CD14-positive monocyte (primary cell): ENCODE measurements around the gene SLC13A3. TPM values are rescaled to one million over a fixed set of nuclear protein-coding genes. Genes with fewer than 3 reads are reported as not detected.

Source experiments
- DNase-seq, 3 donors: peaks; one replicate each; pipeline ENCODE4 v3.0.0-alpha.2; 2011 to 2022
- H2AFZ ChIP-seq: 2 replicates; pipeline ENCODE4 v1.6.0; 2012; ENCODE audit warnings: mild to moderate bottlenecking, low read depth, low read length, inconsistent platforms; ENCODE audit not compliant: insufficient read depth, poor library complexity, severe bottlenecking
- H3K27ac ChIP-seq, 2 donors: 1 replicate in 1 of 2; 2 replicates in 1 of 2; pipeline ENCODE4 v1.5.1; 2012 to 2013; ENCODE audit warnings: low read length in 2 of 2, control low read depth in 1 of 2, inconsistent platforms in 1 of 2, low read depth in 1 of 2, mild to moderate bottlenecking in 1 of 2
- H3K27me3 ChIP-seq, 2 donors: one replicate each; pipeline versions ENCODE4 v1.6.0 to v1.6.1; 2011 to 2013; ENCODE audit warnings: low read length in 2 of 2; ENCODE audit not compliant: control insufficient read depth in 2 of 2, insufficient read depth in 2 of 2
- H3K36me3 ChIP-seq, 2 donors: replicated peaks in 1 of 2; 1 replicate in 1 of 2; 2 replicates in 1 of 2; pipeline versions ENCODE4 v1.5.1 to v1.6.1; 2012 to 2013; ENCODE audit warnings: low read length in 2 of 2, control low read depth in 1 of 2, inconsistent platforms in 1 of 2, mild to moderate bottlenecking in 1 of 2; ENCODE audit not compliant: insufficient read depth in 2 of 2, control insufficient read depth in 1 of 2
- H3K4me1 ChIP-seq, 2 donors: 1 replicate in 1 of 2; 2 replicates in 1 of 2; pipeline versions ENCODE4 v1.5.1 to v1.6.1; 2012 to 2013; ENCODE audit warnings: low read length in 2 of 2, control low read depth in 1 of 2, inconsistent platforms in 1 of 2, mild to moderate bottlenecking in 1 of 2, moderate library complexity in 1 of 2; ENCODE audit not compliant: insufficient read depth in 2 of 2, control insufficient read depth in 1 of 2
- H3K4me2 ChIP-seq: replicated peaks from 2 replicates; pipeline ENCODE3; 2012; ENCODE audit warnings: low read length, moderate library complexity, mild to moderate bottlenecking; ENCODE audit not compliant: poor library complexity, severe bottlenecking; ENCODE audit errors: extremely low read depth
- H3K4me3 ChIP-seq, 3 experiments: fragments of 200-600 bp in 1 of 3; sonication (generic) in 1 of 3; replicated peaks in 1 of 3; 1 replicate in 2 of 3; 2 replicates in 1 of 3; pipeline ENCODE4 v1.5.1; 2011 to 2013; ENCODE audit warnings: low read length in 3 of 3, mild to moderate bottlenecking in 3 of 3, control low read depth in 2 of 3, low read depth in 2 of 3, inconsistent platforms in 1 of 3, moderate library complexity in 1 of 3
- H3K79me2 ChIP-seq: 2 replicates; pipeline ENCODE4 v1.6.0; 2012; ENCODE audit warnings: mild to moderate bottlenecking, control low read depth, inconsistent platforms, low read length, moderate library complexity; ENCODE audit not compliant: insufficient read depth
- H3K9ac ChIP-seq: 2 replicates; pipeline ENCODE4 v1.6.0; 2017; ENCODE audit warnings: low read length, mild to moderate bottlenecking; ENCODE audit not compliant: insufficient read depth, poor library complexity, severe bottlenecking
- H3K9me3 ChIP-seq, 2 donors: replicated peaks in 1 of 2; 1 replicate in 1 of 2; 2 replicates in 1 of 2; pipeline versions ENCODE4 v1.5.1 to v1.6.1; 2012 to 2013; ENCODE audit warnings: low read length in 2 of 2, control low read depth in 1 of 2; ENCODE audit not compliant: control insufficient read depth in 1 of 2, insufficient read depth in 1 of 2
- H4K20me1 ChIP-seq: 2 replicates; pipeline ENCODE4 v1.6.0; 2012; ENCODE audit warnings: mild to moderate bottlenecking, low read length, control low read depth, moderate library complexity; ENCODE audit not compliant: insufficient read depth
- H3K27ac Mint-ChIP-seq, 7 donors: one replicate each; pipeline ENCODE4 v1.8.0; 2020; ENCODE audit warnings: mild to moderate bottlenecking in 7 of 7, mixed read lengths in 7 of 7, moderate library complexity in 6 of 7, inconsistent platforms in 2 of 7
- H3K27me3 Mint-ChIP-seq, 3 donors: one replicate each; pipeline ENCODE4 v1.8.0; 2021 to 2022; ENCODE audit warnings: low read depth in 3 of 3, mild to moderate bottlenecking in 3 of 3, mixed read lengths in 3 of 3, moderate library complexity in 3 of 3, inconsistent platforms in 1 of 3
- H3K36me3 Mint-ChIP-seq, 2 donors: one replicate each; pipeline ENCODE4 v1.8.0; 2020; ENCODE audit warnings: mixed read lengths in 2 of 2, inconsistent platforms in 1 of 2, mild to moderate bottlenecking in 1 of 2
- H3K4me1 Mint-ChIP-seq: one replicate; pipeline ENCODE4 v1.8.0; 2020; ENCODE audit warnings: mild to moderate bottlenecking, mixed read lengths
- H3K4me3 Mint-ChIP-seq, 2 donors: one replicate each; pipeline ENCODE4 v1.8.0; 2020; ENCODE audit warnings: mild to moderate bottlenecking in 2 of 2, mixed read lengths in 2 of 2, moderate library complexity in 1 of 2
- H3K9me3 Mint-ChIP-seq, 7 donors: one replicate each; pipeline ENCODE4 v1.8.0; 2020 to 2022; ENCODE audit warnings: mixed read lengths in 7 of 7, mild to moderate bottlenecking in 6 of 7, moderate library complexity in 6 of 7, inconsistent platforms in 2 of 7
- WGBS: methylation state at CpG from one replicate; pipeline ENCODE4 v1.1.5; 2013; ENCODE audit warnings: missing lambda C conversion rate; ENCODE audit not compliant: insufficient coverage; 5-methylcytosine and 5-hydroxymethylcytosine counted together
- intact Hi-C, 2 donors: fragments of 100-400 bp; cut with micrococcal nuclease; formaldehyde crosslinking; loops; one replicate each; pipeline versions ENCODE4 v1.15.0 to v1.15.1; 2023
- polyA plus RNA-seq, 3 donors: library from polyadenylated mRNA; depleted of rRNA in 1 of 3; unstranded in 2 of 3; stranded (reverse) in 1 of 3; fragments of 300-500 nt in 2 of 3; fragments of >200 nt in 1 of 3; fragmentation: Illumina TruSeq in 2 of 3; gene quantifications; 1 replicate in 2 of 3; 2 replicates in 1 of 3; pipeline ENCODE4 v1.2.3, GENCODE V29; 2012 to 2021
- TF ChIP-seq, protein P1 (sequence below): fragments of 200-600 bp; IDR thresholded peaks from one replicate; pipeline ENCODE4 v1.8.0; 2022; ENCODE audit warnings: antibody characterized with exemption, mild to moderate bottlenecking

The SLC13A3 gene
- polyA plus RNA-seq, 3 donors, result 0.04 TPM; not detected in 2

DNA sequence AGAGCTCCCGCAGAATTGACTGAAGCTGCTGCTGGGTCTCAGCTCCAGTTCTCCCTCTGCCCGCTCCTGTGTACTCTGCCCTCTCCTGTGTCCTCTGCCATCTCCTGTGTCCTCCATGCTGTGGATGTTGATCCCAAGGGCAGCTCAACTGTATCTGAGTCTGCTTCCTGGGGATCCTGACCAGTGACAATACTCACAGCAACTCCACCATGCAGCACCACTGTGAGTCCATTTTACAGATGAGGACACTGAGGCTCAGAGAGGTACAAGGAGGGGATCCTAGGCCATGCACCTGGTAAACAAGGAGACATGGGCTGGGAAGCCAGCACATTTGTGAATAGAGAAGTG is 29.4 kb upstream of the SLC13A3 start:
- no peak overlapping the region for H3K27ac ChIP-seq
- H3K36me3 Mint-ChIP-seq, result peaks cover 19 to 21% of the 10 kb centered on the region in 2 donors
- TF ChIP-seq, protein P1, sequence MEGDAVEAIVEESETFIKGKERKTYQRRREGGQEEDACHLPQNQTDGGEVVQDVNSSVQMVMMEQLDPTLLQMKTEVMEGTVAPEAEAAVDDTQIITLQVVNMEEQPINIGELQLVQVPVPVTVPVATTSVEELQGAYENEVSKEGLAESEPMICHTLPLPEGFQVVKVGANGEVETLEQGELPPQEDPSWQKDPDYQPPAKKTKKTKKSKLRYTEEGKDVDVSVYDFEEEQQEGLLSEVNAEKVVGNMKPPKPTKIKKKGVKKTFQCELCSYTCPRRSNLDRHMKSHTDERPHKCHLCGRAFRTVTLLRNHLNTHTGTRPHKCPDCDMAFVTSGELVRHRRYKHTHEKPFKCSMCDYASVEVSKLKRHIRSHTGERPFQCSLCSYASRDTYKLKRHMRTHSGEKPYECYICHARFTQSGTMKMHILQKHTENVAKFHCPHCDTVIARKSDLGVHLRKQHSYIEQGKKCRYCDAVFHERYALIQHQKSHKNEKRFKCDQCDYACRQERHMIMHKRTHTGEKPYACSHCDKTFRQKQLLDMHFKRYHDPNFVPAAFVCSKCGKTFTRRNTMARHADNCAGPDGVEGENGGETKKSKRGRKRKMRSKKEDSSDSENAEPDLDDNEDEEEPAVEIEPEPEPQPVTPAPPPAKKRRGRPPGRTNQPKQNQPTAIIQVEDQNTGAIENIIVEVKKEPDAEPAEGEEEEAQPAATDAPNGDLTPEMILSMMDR, result no peak
- no peak for DNase-seq
- H3K79me2 ChIP-seq, result peaks cover 17% of the 10 kb centered on the region
- H3K9me3 ChIP-seq, result no peaks in the 10 kb centered on the region
- no peak overlapping the region for H3K4me3 ChIP-seq
- H2AFZ ChIP-seq, result no peak overlapping the region
- no peak overlapping the region for H3K4me2 ChIP-seq
- no peak overlapping the region for H3K9ac ChIP-seq
- H3K27me3 ChIP-seq, result no peaks in the 10 kb centered on the region
- no peaks in the 10 kb centered on the region for H3K9me3 Mint-ChIP-seq
- H3K4me1 Mint-ChIP-seq, result peaks cover 26% of the 10 kb centered on the region
- H4K20me1 ChIP-seq, result peaks cover 51% of the 10 kb centered on the region
- intact Hi-C loops, result loop anchor here (1.0 to 10.0 kb wide), 4 partner anchors 126 to 546 kb away; partner anchors contain the start of gene OCSTAMP (in 1 of the 2)
- H3K27me3 Mint-ChIP-seq, result peaks cover 2 to 4% (median 4%) of the 10 kb centered on the region in 3 donors
- no peak overlapping the region for H3K27ac Mint-ChIP-seq
- no peak overlapping the region for H3K4me3 Mint-ChIP-seq
- H3K4me1 ChIP-seq, result no peaks in the 10 kb centered on the region
- H3K36me3 ChIP-seq, result peaks cover 3 to 14% of the 10 kb centered on the region in 2 donors
- WGBS, result 100% methylated on average over 2 of the region's 2 CpGs

DNA sequence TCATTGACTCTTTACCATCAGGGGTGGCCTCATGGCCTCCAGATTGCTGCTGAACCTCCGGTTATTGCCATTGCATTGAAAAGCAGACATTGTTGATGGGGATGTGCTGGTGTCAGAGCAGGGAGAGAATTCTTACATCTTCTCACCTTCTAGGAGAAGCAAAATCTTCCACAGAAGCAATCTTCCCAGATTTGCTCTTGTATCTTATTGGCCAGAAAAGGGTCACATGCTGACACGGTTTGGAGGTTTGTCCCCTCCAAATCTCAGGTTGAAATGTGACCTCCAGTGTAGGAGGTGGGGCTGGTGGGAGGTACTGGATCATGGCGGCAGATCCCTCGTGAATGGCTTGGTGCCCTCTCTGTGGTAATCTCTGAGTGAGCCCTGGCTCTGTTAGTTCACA is 27.3 kb upstream of the SLC13A3 start:
- TF ChIP-seq, protein P1, result no peak
- no peak overlapping the region for H3K27ac ChIP-seq
- no peaks in the 10 kb centered on the region for H3K36me3 ChIP-seq
- H3K27me3 ChIP-seq, result no peaks in the 10 kb centered on the region
- no peak overlapping the region for H3K27ac Mint-ChIP-seq
- H4K20me1 ChIP-seq, result peaks cover 31% of the 10 kb centered on the region
- no peak overlapping the region for H2AFZ ChIP-seq
- H3K4me3 Mint-ChIP-seq, result no peak overlapping the region
- H3K4me1 Mint-ChIP-seq, result peaks cover 13% of the 10 kb centered on the region
- no peak overlapping the region for H3K9ac ChIP-seq
- peaks cover 2 to 4% (median 4%) of the 10 kb centered on the region in 3 donors for H3K27me3 Mint-ChIP-seq
- WGBS, result no CpG with 5 or more reads among the region's 4 CpGs
- no peak for DNase-seq
- no peaks in the 10 kb centered on the region for H3K79me2 ChIP-seq
- intact Hi-C loops, result no loop called here
- H3K9me3 Mint-ChIP-seq, result no peaks in the 10 kb centered on the region
- no peaks in the 10 kb centered on the region for H3K9me3 ChIP-seq
- peaks cover 5% of the 10 kb centered on the region in 2 donors for H3K36me3 Mint-ChIP-seq
- no peak overlapping the region for H3K4me2 ChIP-seq
- H3K4me1 ChIP-seq, result no peaks in the 10 kb centered on the region
- no peak overlapping the region for H3K4me3 ChIP-seq
